OCI-LY1 (cell line): ENCODE data around the gene EXOC6B.

ENCODE experiments used
- CTCF ChIP-seq: fragments of 200-600 bp; sonication (generic), shearing (Covaris generic); IDR thresholded peaks from 2 replicates; pipeline ENCODE4 v1.5.1; 2017; ENCODE audit warnings: mild to moderate bottlenecking, antibody characterized with exemption, low read length, moderate library complexity, mixed read lengths
- EZH2 ChIP-seq: fragments of 200-600 bp; sonication (generic), shearing (Covaris generic); IDR thresholded peaks from 2 replicates; pipeline ENCODE4 v1.8.0; 2017; ENCODE audit warnings: borderline replicate concordance, mixed run types, mild to moderate bottlenecking, antibody characterized with exemption, low read length, moderate library complexity, mixed read lengths

GRCh38 chr2:72270556-72271275 is 555.1 kb downstream of the EXOC6B start:
- no peak for TF ChIP-seq CTCF
- TF ChIP-seq EZH2, result no peak
